PC-9 (cell line): Measurements from ENCODE around the gene SEZ6L. TPM values are rescaled to one million over a fixed set of nuclear protein-coding genes. Genes with fewer than 3 reads are reported as not detected.

Experiments used
- BruUV-seq: library from RNA; stranded (reverse); fragments of 400-500 nt; replicated peaks from 2 replicates; lab custom pipeline; 2021; lab: Mats Ljungman, UMichigan
- CTCF ChIA-PET: fragments of 300-600 bp; sonication (Branson Sonifier 250); formaldehyde crosslinking; loops from one replicate; lab custom pipeline; 2022; ENCODE audit warnings: antibody characterized with exemption; lab: Charles Lee
- POLR2A ChIA-PET: fragments of 300-600 bp; sonication (Branson Sonifier 250); formaldehyde crosslinking; loops from one replicate; lab custom pipeline; 2022; ENCODE audit warnings: antibody characterized with exemption; ENCODE audit not compliant: unreplicated experiment; lab: Charles Lee
- DNase-seq, 2 experiments: peaks; one replicate each; pipeline versions ENCODE4 v3.0.0 to v3.0.0-alpha.2; 2015 to 2022; ENCODE audit warnings: mixed read lengths in 1 of 2
- H2AFZ ChIP-seq: fragments of 200-600 bp; sonication (generic); 2 replicates; pipeline ENCODE4 v1.8.1; 2017; ENCODE audit warnings: antibody characterized with exemption
- H3F3A ChIP-seq: fragments of 200-600 bp; sonication (generic); 2 replicates; pipeline ENCODE4 v1.8.1; 2017; ENCODE audit warnings: antibody characterized with exemption, mild to moderate bottlenecking, low read depth; ENCODE audit not compliant: insufficient read depth
- H3K27ac ChIP-seq: fragments of 200-600 bp; sonication (generic); 2 replicates; pipeline ENCODE4 v1.6.1; 2016; ENCODE audit warnings: mixed run types
- H3K27me3 ChIP-seq: fragments of 200-600 bp; sonication (generic); 2 replicates; pipeline ENCODE4 v1.6.1; 2016; ENCODE audit warnings: low read depth, mixed run types; ENCODE audit not compliant: insufficient read depth
- H3K36me3 ChIP-seq: fragments of 200-600 bp; sonication (generic); 2 replicates; pipeline ENCODE4 v1.6.1; 2016; ENCODE audit warnings: low read depth, mixed run types
- H3K4me1 ChIP-seq: fragments of 200-600 bp; sonication (generic); replicated peaks from 2 replicates; pipeline ENCODE4 v1.6.1; 2016; ENCODE audit warnings: mixed run types; ENCODE audit not compliant: insufficient read depth
- H3K4me2 ChIP-seq: fragments of 200-600 bp; sonication (generic); 2 replicates; pipeline ENCODE4 v1.6.1; 2017; ENCODE audit warnings: mixed run types
- H3K4me3 ChIP-seq: fragments of 200-600 bp; sonication (generic); 2 replicates; pipeline ENCODE4 v1.6.1; 2016; ENCODE audit warnings: mixed run types
- H3K79me2 ChIP-seq: fragments of 200-600 bp; sonication (generic); 2 replicates; pipeline ENCODE4 v1.6.1; 2017; ENCODE audit warnings: low read depth, mixed run types
- H3K9me2 ChIP-seq: fragments of 200-600 bp; sonication (generic); 2 replicates; pipeline ENCODE4 v1.8.1; 2017; ENCODE audit warnings: mild to moderate bottlenecking; ENCODE audit not compliant: insufficient read depth
- H3K9me3 ChIP-seq: fragments of 200-600 bp; sonication (generic); 2 replicates; pipeline ENCODE4 v1.8.1; 2016; ENCODE audit warnings: low read depth; ENCODE audit not compliant: insufficient read depth
- H4K20me1 ChIP-seq: fragments of 200-600 bp; sonication (generic); 2 replicates; pipeline ENCODE4 v1.8.1; 2017; ENCODE audit not compliant: insufficient read depth
- CTCF ChIP-seq: fragments of 200-600 bp; sonication (generic); conservative IDR thresholded peaks from 2 replicates; pipeline ENCODE4 v1.6.1; 2017; ENCODE audit warnings: mixed run types, antibody characterized with exemption, mild to moderate bottlenecking, moderate library complexity
- EZH2 ChIP-seq: fragments of 200-600 bp; sonication (generic); IDR thresholded peaks from 2 replicates; pipeline ENCODE4 v1.8.0; 2017; ENCODE audit warnings: antibody characterized with exemption, low read depth
- intact Hi-C: fragments of 100-400 bp; cut with micrococcal nuclease; formaldehyde crosslinking; loops from one replicate; pipeline ENCODE4 v1.10.0; 2022; ENCODE audit not compliant: unreplicated experiment
- total RNA-seq: library from RNA; stranded (reverse); gene quantifications from 2 replicates; pipeline ENCODE4 v1.2.3, GENCODE V29; 2021

SEZ6L gene
- total RNA-seq, 1 experiment from 2014 or later: not detected

- no peaks in the 10 kb centered on the region for H3K79me2 ChIP-seq
- no peaks in the 10 kb centered on the region for H3K9me3 ChIP-seq
- no peak for DNase-seq
- intact Hi-C loops: no loop called here
- ChIA-PET CTCF (no interaction called here), POLR2A (no interaction called here)
- peaks cover 16% of the 10 kb centered on the region; the same call in 1 of the 2 replicates for H3K27me3 ChIP-seq
- H3K4me3 ChIP-seq: no peak overlapping the region
- H2AFZ ChIP-seq: no peak overlapping the region
- H3K27ac ChIP-seq: no peak overlapping the region
- TF ChIP-seq EZH2: no peak
- peaks cover 10% of the 10 kb centered on the region; the same call in 1 of the 2 replicates for H3F3A ChIP-seq
- H4K20me1 ChIP-seq: no peaks in the 10 kb centered on the region
- H3K4me2 ChIP-seq: no peak overlapping the region
- no peaks in the 10 kb centered on the region for H3K36me3 ChIP-seq
- no TSS peak for BruUV-seq
- peaks cover 15% of the 10 kb centered on the region for H3K4me1 ChIP-seq
- no peaks in the 10 kb centered on the region for H3K9me2 ChIP-seq
Observed at GRCh38 chr22:26324150-26324549, 154.9 kb downstream of the SEZ6L start.

- CTCF ChIA-PET: no interaction called here
- intact Hi-C loops: no loop called here
Observed at GRCh38 chr22:26325641-26326040, 156.4 kb downstream of the SEZ6L start.

GRCh38 chr22:26326803-26327202 lies 157.5 kb downstream of the SEZ6L start:
- TF ChIP-seq CTCF (no peak), EZH2 (no peak)
- H3K36me3 ChIP-seq: no peaks in the 10 kb centered on the region
- BruUV-seq: no TSS peak
- peaks cover 10% of the 10 kb centered on the region; the same call in 1 of the 2 replicates for H3F3A ChIP-seq
- H3K27me3 ChIP-seq: no peaks in the 10 kb centered on the region
- intact Hi-C loops: no loop called here
- ChIA-PET POLR2A (no interaction called here), CTCF (no interaction called here)
- no peaks in the 10 kb centered on the region for H4K20me1 ChIP-seq
- H3K27ac ChIP-seq: no peak overlapping the region
- no peaks in the 10 kb centered on the region for H3K9me3 ChIP-seq
- H3K4me1 ChIP-seq: peaks cover 13% of the 10 kb centered on the region
- no peak overlapping the region for H3K4me2 ChIP-seq
- H3K9me2 ChIP-seq: no peaks in the 10 kb centered on the region
- H2AFZ ChIP-seq: no peak overlapping the region
- no peak for DNase-seq
- no peaks in the 10 kb centered on the region for H3K79me2 ChIP-seq
- no peak overlapping the region for H3K4me3 ChIP-seq

More at GRCh38 chr22:26325641-26326040, 156.4 kb downstream of the SEZ6L start:
- TF ChIP-seq CTCF (no peak), EZH2 (no peak)
- H3K9me3 ChIP-seq: no peaks in the 10 kb centered on the region
- no peaks in the 10 kb centered on the region for H3K36me3 ChIP-seq
- H3K27ac ChIP-seq: no peak overlapping the region
- POLR2A ChIA-PET: no interaction called here
- H4K20me1 ChIP-seq: no peaks in the 10 kb centered on the region
- H3K4me3 ChIP-seq: no peak overlapping the region
- DNase-seq: no peak
- H2AFZ ChIP-seq: no peak overlapping the region
- no peaks in the 10 kb centered on the region for H3K79me2 ChIP-seq
- H3K4me1 ChIP-seq: peaks cover 15% of the 10 kb centered on the region
- H3K9me2 ChIP-seq: no peaks in the 10 kb centered on the region
- H3K4me2 ChIP-seq: no peak overlapping the region
- H3F3A ChIP-seq: peaks cover 10% of the 10 kb centered on the region; the same call in 1 of the 2 replicates
- 0 out of 2 replicates have a peak, but pooled peaks cover 4% of the 10 kb centered on the region for H3K27me3 ChIP-seq
- BruUV-seq: no TSS peak

GRCh38 chr22:26327306-26327705 lies 158.0 kb downstream of the SEZ6L start:
- BruUV-seq: no TSS peak
- intact Hi-C loops: no loop called here
- no peak overlapping the region for H3K27ac ChIP-seq
- peaks cover 7% of the 10 kb centered on the region; the same call in 1 of the 2 replicates for H3F3A ChIP-seq
- DNase-seq: no peak
- no peak overlapping the region for H3K4me2 ChIP-seq
- H3K36me3 ChIP-seq: no peaks in the 10 kb centered on the region
- no peak for TF ChIP-seq EZH2
- no peak for TF ChIP-seq CTCF
- no peak overlapping the region for H3K4me3 ChIP-seq
- H3K9me3 ChIP-seq: no peaks in the 10 kb centered on the region
- H4K20me1 ChIP-seq: no peaks in the 10 kb centered on the region
- CTCF ChIA-PET: no interaction called here
- H3K4me1 ChIP-seq: peaks cover 8% of the 10 kb centered on the region
- H3K79me2 ChIP-seq: no peaks in the 10 kb centered on the region
- POLR2A ChIA-PET: no interaction called here
- no peaks in the 10 kb centered on the region for H3K27me3 ChIP-seq
- H2AFZ ChIP-seq: no peak overlapping the region
- H3K9me2 ChIP-seq: no peaks in the 10 kb centered on the region
